Measurements from ENCODE around the gene GATAD2A.

- TF ChIP-seq CTCF (IDR thresholded peaks at IDR 0.05; ENCODE audit: borderline replicate concordance, extremely low read depth, low read length, poor library complexity, severe bottlenecking) (no peak), EZH2 (IDR thresholded peaks at IDR 0.05; ENCODE audit: borderline replicate concordance, low read depth, low read length, severe bottlenecking) (no peak)
Observed at GRCh38 chr19:19532806-19533701, 127.6 kb downstream of the GATAD2A start.

All from DND-41 (cell line).